ENCODE measurements around the gene CTNNAL1. TPM values are rescaled to one million over a fixed set of nuclear protein-coding genes. Genes with fewer than 3 reads are reported as not detected.
"Not testable (repeated sequence)": the region's sequence is repeated elsewhere in the genome, so short reads cannot be mapped to it uniquely, and the experiment has no call there.

The CTNNAL1 gene
- polyA plus RNA-seq, 4 donors, result 61.5 to 68.4 (median 65.8) TPM

DNA sequence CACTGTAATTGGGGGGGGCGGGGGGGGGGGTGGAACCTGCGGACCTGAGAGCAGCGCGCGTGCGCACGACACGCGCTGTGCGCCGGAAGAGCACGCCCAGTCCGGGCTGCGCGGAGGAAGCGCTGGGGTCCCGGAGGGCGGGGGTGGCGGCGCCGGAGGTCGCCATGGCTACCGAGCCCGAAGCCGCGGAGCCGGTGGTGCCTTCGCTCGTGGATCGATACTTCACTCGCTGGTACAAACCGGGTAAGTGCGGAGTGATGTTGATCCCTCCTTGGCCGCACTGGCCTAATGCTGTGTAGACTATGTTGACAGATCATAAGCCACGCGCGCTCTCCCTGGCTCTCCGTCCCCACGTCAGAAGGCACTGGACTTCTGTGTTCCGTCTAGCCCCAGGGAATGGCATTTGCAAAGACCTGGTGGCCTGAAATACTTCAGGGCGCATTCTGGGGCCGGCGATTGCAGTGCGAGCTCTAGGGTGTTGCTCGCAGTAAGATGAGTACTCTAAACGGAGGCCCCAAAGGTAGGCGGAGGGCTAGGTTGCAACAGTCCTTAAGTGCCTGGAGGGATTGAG, 78.9 kb downstream of the CTNNAL1 start, which contains the start of gene ABITRAM:
TSS of gene ABITRAM (plus strand) at position 78 of the 571 bp plus-strand sequence. CDS start at position 165, 87 bp downstream.
- peak; percentile 72 to 81 (median 77) for DNase-seq (ENCODE audit: low read depth in 4 of 4, low spot score in 3 of 4)

DNA sequence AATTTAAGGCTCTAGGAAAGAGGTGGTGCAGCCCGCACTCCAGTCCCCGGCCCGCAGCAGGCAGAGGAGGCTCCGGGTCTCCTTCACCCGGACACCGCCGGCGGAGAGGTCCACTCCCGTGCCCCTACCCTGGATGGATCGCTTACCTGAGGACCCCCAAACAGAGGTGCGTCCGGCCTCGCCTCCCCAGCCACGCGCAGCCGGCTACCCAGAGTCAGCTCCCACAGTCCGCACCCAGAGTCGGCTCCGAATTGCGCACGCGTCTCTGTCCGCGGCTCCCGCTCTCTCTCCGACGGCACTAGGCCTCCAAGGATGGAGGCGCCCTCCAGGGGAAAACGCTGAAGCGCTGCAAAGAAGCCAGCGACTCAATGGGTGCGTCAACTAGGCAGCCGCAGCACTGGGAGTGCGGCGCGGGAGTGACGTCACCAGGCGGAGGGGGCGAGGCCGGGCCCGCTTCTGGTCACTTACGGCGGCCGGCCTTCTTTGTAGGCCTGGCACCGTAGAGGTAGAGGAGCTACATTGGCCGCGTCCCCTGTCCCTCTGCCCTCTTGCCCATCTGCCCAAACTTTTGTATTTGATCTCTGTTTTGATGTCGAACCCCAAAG, 79.5 kb downstream of the CTNNAL1 start, which contains the start of gene ELP1:
TSS of gene ELP1 (minus strand) at position 407 of the 605 bp plus-strand sequence. CDS start 2,978 bp downstream, outside the sequence.
- peak; percentile 82 to 85 (median 84) for DNase-seq (ENCODE audit: low read depth in 4 of 4, low spot score in 3 of 4)

DNA sequence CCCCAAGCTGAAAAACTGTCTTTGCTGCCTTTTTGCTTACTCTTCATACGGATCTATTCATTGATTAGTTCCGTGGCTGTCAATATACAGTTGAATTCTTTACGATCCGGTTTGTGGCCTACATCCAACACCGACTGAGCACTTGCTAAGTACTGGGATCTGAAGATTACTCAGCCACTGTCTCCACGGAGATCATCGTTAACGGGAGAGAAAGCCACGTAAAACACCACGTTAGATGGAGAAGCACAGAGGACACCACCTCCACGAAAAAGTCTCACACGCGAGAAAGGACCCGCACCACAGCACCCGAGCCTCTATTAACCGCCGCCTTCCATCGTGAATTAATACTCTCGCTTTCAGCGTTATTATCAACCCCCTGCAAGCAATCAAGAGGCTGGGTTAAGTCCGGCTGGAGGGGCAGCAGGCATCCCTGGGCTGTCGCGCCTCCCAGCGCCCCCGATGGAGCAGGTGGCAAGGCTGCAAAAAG, 80.0 kb downstream of the CTNNAL1 start:
- DNase-seq (ENCODE audit: low read depth in 4 of 4, low spot score in 3 of 4), result no peak

GRCh38 chr9:108928386-108928785, 84.9 kb downstream of the CTNNAL1 start:
- DNase-seq (ENCODE audit: low read depth in 4 of 4, low spot score in 3 of 4), result no peak

DNA sequence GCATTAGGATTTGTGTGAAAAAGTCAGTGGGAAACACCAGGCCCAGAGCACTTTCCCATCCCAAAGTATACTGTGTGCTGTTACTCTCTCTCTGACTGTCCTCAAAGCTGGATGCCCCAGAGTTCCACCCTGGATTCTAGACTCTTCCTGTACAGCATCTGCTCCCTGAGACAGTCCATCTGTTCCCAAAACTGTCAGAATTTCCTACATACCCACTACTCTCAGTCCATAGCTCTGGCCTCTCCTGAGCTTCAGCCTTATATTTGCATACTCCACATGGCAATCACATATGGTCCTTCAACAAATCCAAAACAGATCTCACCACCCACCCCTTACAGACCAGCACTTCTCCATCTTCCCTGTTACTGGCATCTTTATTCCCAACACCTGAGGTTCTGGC, 88.8 kb downstream of the CTNNAL1 start:
- DNase-seq (ENCODE audit: low read depth in 4 of 4, low spot score in 3 of 4), result no peak

- no peak for DNase-seq (ENCODE audit: low read depth in 4 of 4, low spot score in 3 of 4)
These were observed 92.1 kb downstream of the CTNNAL1 start for GRCh38 chr9:108921200-108921599.

DNA sequence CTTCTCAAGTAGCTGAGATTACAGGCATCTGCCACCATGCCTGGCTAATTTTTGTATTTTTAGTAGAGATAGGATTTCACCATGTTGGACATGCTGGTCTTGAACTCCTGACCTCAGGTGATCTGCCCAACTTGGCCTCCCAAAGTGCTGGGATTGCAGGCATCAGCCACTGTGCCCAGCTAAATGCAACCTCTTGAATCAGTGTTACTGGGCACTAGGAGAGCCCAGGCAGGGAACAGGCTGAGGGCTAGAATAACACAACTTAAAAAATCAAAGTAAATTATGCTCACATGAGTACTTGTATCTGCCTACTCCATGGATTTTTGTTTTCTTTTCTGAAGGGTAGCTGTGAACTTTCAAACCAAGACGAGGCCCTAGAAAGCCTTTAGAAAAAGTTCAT, 92.9 kb downstream of the CTNNAL1 start:
- not testable (repeated sequence) for DNase-seq (ENCODE audit: low read depth in 4 of 4, low spot score in 3 of 4)

DNA sequence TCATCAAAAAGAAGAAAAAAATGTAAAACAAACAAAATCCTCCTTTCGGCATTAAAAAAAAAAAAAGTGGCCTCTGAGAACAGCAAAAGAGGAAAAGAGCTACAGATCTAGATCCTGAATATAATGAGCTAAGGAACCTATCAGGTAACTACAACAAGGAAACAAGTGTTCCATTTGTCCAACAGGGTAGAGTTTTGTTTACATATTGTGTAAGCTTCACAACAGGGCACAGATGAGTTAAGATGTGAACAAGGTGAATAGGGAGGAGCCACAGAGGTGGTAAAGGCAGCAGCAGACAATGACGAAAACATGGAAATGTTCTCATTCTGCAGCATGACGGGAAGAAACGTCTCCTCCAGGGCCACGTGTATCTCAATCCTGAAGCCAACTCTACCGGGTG, 93.8 kb downstream of the CTNNAL1 start:
- DNase-seq (ENCODE audit: low read depth in 4 of 4, low spot score in 3 of 4), result no peak

DNA sequence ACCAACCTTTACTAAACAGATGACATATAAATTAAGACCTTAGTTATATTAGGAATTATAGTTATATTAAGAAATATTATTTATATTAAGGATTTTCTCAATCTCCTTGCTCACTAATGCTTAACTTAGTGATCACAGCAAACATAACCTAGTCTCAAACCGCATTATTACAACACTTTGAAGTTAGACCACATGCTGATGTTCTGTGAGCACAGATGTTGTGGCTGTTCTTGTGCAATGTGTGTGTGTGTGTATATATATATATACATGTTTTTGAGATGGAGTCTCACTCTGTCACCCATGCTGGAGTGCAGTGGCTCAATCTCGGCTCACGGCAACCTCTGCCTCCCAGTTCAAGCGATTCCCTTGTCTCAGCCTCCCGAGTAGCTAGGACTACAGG, 99.9 kb downstream of the CTNNAL1 start:
- no peak for DNase-seq (ENCODE audit: low read depth in 4 of 4, low spot score in 3 of 4)

DNA sequence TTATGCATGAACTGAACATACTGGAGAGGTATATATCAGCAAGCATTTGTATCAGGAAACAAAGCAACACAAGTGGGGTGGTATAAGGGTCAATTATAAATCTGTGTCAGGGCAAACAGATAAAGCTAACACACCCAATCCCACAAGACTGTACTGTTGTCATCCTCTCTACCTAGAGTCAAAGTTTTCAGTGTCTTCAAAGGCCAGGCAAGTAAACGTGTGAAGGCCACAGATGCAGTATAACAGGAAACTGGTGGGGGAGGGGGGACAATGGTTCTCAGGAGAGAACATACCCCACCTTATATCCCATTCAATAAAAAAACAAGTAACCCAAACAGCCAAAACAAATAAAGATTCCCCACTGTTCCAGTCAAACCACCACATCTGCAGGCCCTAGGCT, 101.5 kb downstream of the CTNNAL1 start:
- no peak for DNase-seq (ENCODE audit: low read depth in 4 of 4, low spot score in 3 of 4)

- DNase-seq (ENCODE audit: low read depth in 4 of 4, low spot score in 3 of 4), result no peak
These were observed 102.4 kb downstream of the CTNNAL1 start for GRCh38 chr9:108910914-108911313.

GRCh38 chr9:108910402-108910801, 102.9 kb downstream of the CTNNAL1 start:
- no peak for DNase-seq (ENCODE audit: low read depth in 4 of 4, low spot score in 3 of 4)

GRCh38 chr9:108905494-108905893, 107.8 kb downstream of the CTNNAL1 start:
- DNase-seq (ENCODE audit: low read depth in 4 of 4, low spot score in 3 of 4), result no peak

GRCh38 chr9:108904161-108904560, 109.1 kb downstream of the CTNNAL1 start:
- DNase-seq (ENCODE audit: low read depth in 4 of 4, low spot score in 3 of 4), result no peak

- DNase-seq (ENCODE audit: low read depth in 4 of 4, low spot score in 3 of 4), result no peak
These were observed 109.7 kb downstream of the CTNNAL1 start for GRCh38 chr9:108903420-108904103.

GRCh38 chr9:108900176-108900575, 113.1 kb downstream of the CTNNAL1 start:
- DNase-seq (ENCODE audit: low read depth in 4 of 4, low spot score in 3 of 4), result no peak

DNA sequence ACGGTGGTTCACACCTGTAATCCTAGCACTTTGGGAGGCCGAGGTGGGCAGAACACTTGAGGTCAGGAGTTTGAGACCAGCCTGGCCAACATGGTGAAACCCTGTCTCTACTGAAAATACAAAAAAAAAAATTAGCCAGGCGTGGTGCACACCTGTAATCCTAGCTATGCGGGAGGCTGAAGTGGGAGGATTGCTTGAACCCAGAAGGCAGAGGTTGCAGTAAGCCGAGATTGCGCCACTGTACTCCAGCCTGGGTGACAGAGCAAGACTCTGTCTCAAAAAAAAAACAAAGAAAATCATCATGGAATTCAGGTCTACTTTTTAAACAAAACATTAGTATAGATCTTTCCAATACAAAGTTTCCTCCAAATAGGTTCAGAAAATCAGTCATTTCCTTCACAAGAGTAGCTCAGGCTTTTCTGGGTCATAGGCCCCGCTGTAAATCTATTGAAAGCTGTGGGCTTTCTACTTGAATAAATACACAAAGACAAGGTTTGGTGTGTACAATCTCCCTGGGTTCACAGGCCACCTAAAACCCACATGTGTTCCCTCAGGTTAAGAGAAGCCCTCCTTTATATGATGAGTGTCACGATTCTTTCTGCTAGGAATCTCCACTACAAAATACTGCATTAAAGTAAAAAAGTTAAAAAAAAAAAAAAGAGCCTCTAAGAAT, 114.1 kb downstream of the CTNNAL1 start:
- not testable (repeated sequence) for DNase-seq (ENCODE audit: low read depth in 4 of 4, low spot score in 3 of 4)

DNA sequence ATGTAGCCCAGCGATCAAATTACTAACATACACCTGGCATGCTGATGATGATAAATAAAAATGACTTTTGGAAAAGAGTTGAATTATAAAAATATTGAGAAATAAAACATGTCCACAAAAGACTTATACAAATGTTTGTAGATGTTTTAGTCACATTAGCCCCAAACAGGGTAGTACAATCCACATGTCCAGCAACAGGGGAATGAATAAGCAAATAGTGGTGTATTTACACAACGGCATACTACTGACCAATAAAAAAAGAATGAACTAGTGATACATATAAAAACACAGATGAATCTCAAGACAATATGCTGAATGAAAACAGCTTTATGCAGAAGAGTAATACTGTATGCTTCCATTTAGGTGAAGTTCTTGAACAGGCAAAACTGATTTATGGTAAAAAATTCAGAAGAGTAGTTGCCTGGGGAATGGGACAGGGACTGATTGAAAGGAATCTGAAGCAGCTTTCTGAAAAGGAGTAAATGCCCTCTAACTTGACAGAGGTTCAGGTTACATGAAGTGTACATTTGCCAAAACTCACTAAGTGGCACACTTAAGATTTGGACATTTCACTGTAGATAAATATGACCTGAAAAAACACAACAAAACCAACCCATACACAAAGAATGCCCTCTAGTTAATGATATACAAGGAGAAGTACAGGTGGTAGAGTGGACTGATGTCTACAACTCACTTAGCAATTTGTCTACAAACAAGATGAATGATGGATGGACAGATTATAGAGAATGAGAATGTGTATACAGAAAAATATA, 115.8 kb downstream of the CTNNAL1 start:
- DNase-seq (ENCODE audit: low read depth in 4 of 4, low spot score in 3 of 4), result no peak

DNA sequence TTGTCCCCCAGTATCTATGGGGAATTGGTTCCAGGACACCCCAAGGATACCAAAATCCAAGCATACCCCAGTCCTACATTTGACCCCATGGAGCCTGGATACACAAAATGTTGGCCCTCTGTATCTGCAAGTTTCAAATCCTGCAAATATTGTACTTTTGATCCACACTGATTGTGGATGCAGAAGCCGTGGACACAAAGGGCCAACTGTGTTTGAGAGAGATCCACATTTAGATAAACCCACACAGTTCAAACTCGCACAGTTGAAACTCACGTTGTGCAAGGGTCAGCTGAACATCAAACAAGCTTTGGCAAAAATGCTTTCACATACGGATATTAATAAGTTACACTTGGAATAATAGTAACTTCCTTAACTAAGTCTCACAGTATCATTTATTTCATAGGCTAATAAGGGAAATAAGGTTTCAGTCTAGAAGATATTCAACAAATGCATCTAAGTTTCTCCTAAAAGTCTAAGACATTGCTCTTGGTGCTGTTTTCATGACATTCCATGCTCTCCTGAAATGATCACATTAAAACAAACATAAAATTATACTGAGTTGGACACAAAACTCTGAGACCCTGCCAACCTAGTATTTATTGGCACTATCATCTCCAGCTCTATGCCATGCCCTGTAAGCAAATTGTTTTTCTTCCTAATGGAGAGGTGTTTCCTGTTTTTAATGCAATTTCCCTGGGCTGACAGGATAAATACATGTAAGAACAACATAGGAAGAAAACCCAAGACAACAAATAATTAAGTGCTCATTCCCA, 118.9 kb downstream of the CTNNAL1 start:
- DNase-seq (ENCODE audit: low read depth in 4 of 4, low spot score in 3 of 4), result no peak

Data from right renal pelvis (tissue), 4 donors.